Neuron (in vitro differentiated cells): Measurements from ENCODE around the gene FCHSD2.

Experiments used
- H2AFZ ChIP-seq: one replicate; pipeline ENCODE4 v1.6.1; 2013; ENCODE audit warnings: low read depth, mild to moderate bottlenecking, inconsistent platforms, low read length, moderate library complexity
- H3K27me3 ChIP-seq: one replicate; pipeline ENCODE4 v1.6.1; 2013; ENCODE audit warnings: low read length; ENCODE audit not compliant: insufficient read depth
- H3K36me3 ChIP-seq: one replicate; pipeline ENCODE4 v1.6.1; 2013; ENCODE audit warnings: low read length; ENCODE audit not compliant: insufficient read depth
- H3K4me1 ChIP-seq: one replicate; pipeline ENCODE4 v1.6.1; 2013; ENCODE audit warnings: low read length; ENCODE audit not compliant: insufficient read depth
- H3K4me3 ChIP-seq: 2 replicates; pipeline ENCODE4 v1.5.1; 2013; ENCODE audit warnings: mild to moderate bottlenecking, low read length, moderate library complexity
- H3K9me3 ChIP-seq: one replicate; pipeline ENCODE4 v1.6.1; 2013; ENCODE audit warnings: low read length

Gene FCHSD2

GRCh38 chr11:72937439-72937838, 204.7 kb downstream of the FCHSD2 start:
- Histone ChIP-seq H2AFZ (no peak overlapping the region), H3K4me1 (no peaks in the 10 kb centered on the region), H3K4me3 (no peak overlapping the region), H3K9me3 (peaks cover 4% of the 10 kb centered on the region), H3K36me3 (no peaks in the 10 kb centered on the region), H3K27me3 (no peaks in the 10 kb centered on the region)

GRCh38 chr11:72935700-72936099, 206.4 kb downstream of the FCHSD2 start:
- no peaks in the 10 kb centered on the region for H3K36me3 ChIP-seq
- H3K4me1 ChIP-seq: no peaks in the 10 kb centered on the region
- no peak overlapping the region for H2AFZ ChIP-seq
- H3K27me3 ChIP-seq: no peaks in the 10 kb centered on the region
- H3K4me3 ChIP-seq: no peak overlapping the region
- no peaks in the 10 kb centered on the region for H3K9me3 ChIP-seq

GRCh38 chr11:72932132-72932570, 210.0 kb downstream of the FCHSD2 start:
- no peaks in the 10 kb centered on the region for H3K9me3 ChIP-seq
- no peaks in the 10 kb centered on the region for H3K27me3 ChIP-seq
- no peak overlapping the region for H3K4me3 ChIP-seq
- no peaks in the 10 kb centered on the region for H3K36me3 ChIP-seq
- H2AFZ ChIP-seq: no peak overlapping the region
- no peaks in the 10 kb centered on the region for H3K4me1 ChIP-seq

- no peaks in the 10 kb centered on the region for H3K9me3 ChIP-seq
- no peak overlapping the region for H3K4me3 ChIP-seq
- no peak overlapping the region for H2AFZ ChIP-seq
- H3K27me3 ChIP-seq: no peaks in the 10 kb centered on the region
- no peaks in the 10 kb centered on the region for H3K36me3 ChIP-seq
- no peaks in the 10 kb centered on the region for H3K4me1 ChIP-seq
Measured at GRCh38 chr11:72930008-72930407, 212.1 kb downstream of the FCHSD2 start.

GRCh38 chr11:72929256-72929655, 212.9 kb downstream of the FCHSD2 start:
- Histone ChIP-seq H2AFZ (no peak overlapping the region), H3K4me1 (no peaks in the 10 kb centered on the region), H3K36me3 (no peaks in the 10 kb centered on the region), H3K4me3 (no peak overlapping the region), H3K9me3 (no peaks in the 10 kb centered on the region), H3K27me3 (no peaks in the 10 kb centered on the region)

- Histone ChIP-seq H3K27me3 (no peaks in the 10 kb centered on the region), H2AFZ (no peak overlapping the region), H3K4me3 (no peak overlapping the region), H3K36me3 (no peaks in the 10 kb centered on the region), H3K9me3 (no peaks in the 10 kb centered on the region), H3K4me1 (no peaks in the 10 kb centered on the region)
Measured at GRCh38 chr11:72927380-72927779, 214.7 kb downstream of the FCHSD2 start.

- Histone ChIP-seq H3K4me1 (no peaks in the 10 kb centered on the region), H3K9me3 (no peaks in the 10 kb centered on the region)
Measured at GRCh38 chr11:72926076-72926475, 216.0 kb downstream of the FCHSD2 start.

GRCh38 chr11:72925656-72926055, 216.5 kb downstream of the FCHSD2 start:
- peaks cover 6% of the 10 kb centered on the region for H3K36me3 ChIP-seq

More at GRCh38 chr11:72926076-72926475, 216.0 kb downstream of the FCHSD2 start:
- Histone ChIP-seq H3K36me3 (peaks cover 6% of the 10 kb centered on the region), H3K27me3 (no peaks in the 10 kb centered on the region), H3K4me3 (no peak overlapping the region), H2AFZ (no peak overlapping the region)

GRCh38 chr11:72924568-72925190, 217.4 kb downstream of the FCHSD2 start:
- H3K27me3 ChIP-seq: no peaks in the 10 kb centered on the region
- H3K4me1 ChIP-seq: no peaks in the 10 kb centered on the region
- H2AFZ ChIP-seq: no peak overlapping the region
- peaks cover 6% of the 10 kb centered on the region for H3K36me3 ChIP-seq
- H3K9me3 ChIP-seq: no peaks in the 10 kb centered on the region
- H3K4me3 ChIP-seq: no peak overlapping the region

More at GRCh38 chr11:72925656-72926055, 216.5 kb downstream of the FCHSD2 start:
- no peaks in the 10 kb centered on the region for H3K27me3 ChIP-seq
- no peaks in the 10 kb centered on the region for H3K4me1 ChIP-seq
- H2AFZ ChIP-seq: no peak overlapping the region
- H3K4me3 ChIP-seq: no peak overlapping the region
- no peaks in the 10 kb centered on the region for H3K9me3 ChIP-seq

GRCh38 chr11:72921028-72921716, 220.9 kb downstream of the FCHSD2 start:
- H3K9me3 ChIP-seq: no peaks in the 10 kb centered on the region
- no peaks in the 10 kb centered on the region for H3K27me3 ChIP-seq
- H3K4me1 ChIP-seq: no peaks in the 10 kb centered on the region
- H3K36me3 ChIP-seq: peaks cover 6% of the 10 kb centered on the region
- H3K4me3 ChIP-seq: no peak overlapping the region
- no peak overlapping the region for H2AFZ ChIP-seq

- peaks cover 6% of the 10 kb centered on the region for H3K36me3 ChIP-seq
- no peaks in the 10 kb centered on the region for H3K27me3 ChIP-seq
- H2AFZ ChIP-seq: no peak overlapping the region
- H3K4me3 ChIP-seq: no peak overlapping the region
- H3K9me3 ChIP-seq: no peaks in the 10 kb centered on the region
- no peaks in the 10 kb centered on the region for H3K4me1 ChIP-seq
Measured at GRCh38 chr11:72920001-72920400, 222.1 kb downstream of the FCHSD2 start.

- no peak overlapping the region for H2AFZ ChIP-seq
- no peaks in the 10 kb centered on the region for H3K4me1 ChIP-seq
- H3K27me3 ChIP-seq: no peaks in the 10 kb centered on the region
- H3K36me3 ChIP-seq: peaks cover 6% of the 10 kb centered on the region
- no peaks in the 10 kb centered on the region for H3K9me3 ChIP-seq
- H3K4me3 ChIP-seq: no peak overlapping the region
Measured at GRCh38 chr11:72918851-72919250, 223.3 kb downstream of the FCHSD2 start.

GRCh38 chr11:72912253-72912652, 229.9 kb downstream of the FCHSD2 start:
- Histone ChIP-seq H3K27me3 (no peaks in the 10 kb centered on the region), H2AFZ (no peak overlapping the region), H3K36me3 (no peaks in the 10 kb centered on the region), H3K9me3 (peaks cover 15% of the 10 kb centered on the region), H3K4me3 (no peak overlapping the region), H3K4me1 (no peaks in the 10 kb centered on the region)
